ENCODE measurements around the gene RAMP3. TPM values are rescaled to one million over a fixed set of nuclear protein-coding genes. Genes with fewer than 3 reads are reported as not detected.

The RAMP3 gene
- total RNA-seq, 1 donor from 2014 or later = 50.1 TPM

GRCh38 chr7:45185028-45185863, 27.7 kb downstream of the RAMP3 start:
- Histone ChIP-seq H3K27ac (no peak overlapping the region), H3K27me3 (no peaks in the 10 kb centered on the region), H3K4me1 (no peaks in the 10 kb centered on the region), H3K9me3 (no peaks in the 10 kb centered on the region), H3K4me3 (no peak overlapping the region), H3K36me3 (no peaks in the 10 kb centered on the region)
- intact Hi-C loops (cut with DNase I) = no loop called here
- DNase-seq (ENCODE audit: extremely low spot score in 2 of 2) = peak; percentile 74 to 91
- TF ChIP-seq, protein P1, sequence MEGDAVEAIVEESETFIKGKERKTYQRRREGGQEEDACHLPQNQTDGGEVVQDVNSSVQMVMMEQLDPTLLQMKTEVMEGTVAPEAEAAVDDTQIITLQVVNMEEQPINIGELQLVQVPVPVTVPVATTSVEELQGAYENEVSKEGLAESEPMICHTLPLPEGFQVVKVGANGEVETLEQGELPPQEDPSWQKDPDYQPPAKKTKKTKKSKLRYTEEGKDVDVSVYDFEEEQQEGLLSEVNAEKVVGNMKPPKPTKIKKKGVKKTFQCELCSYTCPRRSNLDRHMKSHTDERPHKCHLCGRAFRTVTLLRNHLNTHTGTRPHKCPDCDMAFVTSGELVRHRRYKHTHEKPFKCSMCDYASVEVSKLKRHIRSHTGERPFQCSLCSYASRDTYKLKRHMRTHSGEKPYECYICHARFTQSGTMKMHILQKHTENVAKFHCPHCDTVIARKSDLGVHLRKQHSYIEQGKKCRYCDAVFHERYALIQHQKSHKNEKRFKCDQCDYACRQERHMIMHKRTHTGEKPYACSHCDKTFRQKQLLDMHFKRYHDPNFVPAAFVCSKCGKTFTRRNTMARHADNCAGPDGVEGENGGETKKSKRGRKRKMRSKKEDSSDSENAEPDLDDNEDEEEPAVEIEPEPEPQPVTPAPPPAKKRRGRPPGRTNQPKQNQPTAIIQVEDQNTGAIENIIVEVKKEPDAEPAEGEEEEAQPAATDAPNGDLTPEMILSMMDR (IDR thresholded peaks at IDR 0.05) = no peak
- no peak for TF ChIP-seq POLR2AphosphoS5 (IDR thresholded peaks at IDR 0.05; ENCODE audit: insufficient read depth in 1 of 2, low read depth in 1 of 2)
- no peak for TF ChIP-seq POLR2A (IDR thresholded peaks at IDR 0.05)

DNA sequence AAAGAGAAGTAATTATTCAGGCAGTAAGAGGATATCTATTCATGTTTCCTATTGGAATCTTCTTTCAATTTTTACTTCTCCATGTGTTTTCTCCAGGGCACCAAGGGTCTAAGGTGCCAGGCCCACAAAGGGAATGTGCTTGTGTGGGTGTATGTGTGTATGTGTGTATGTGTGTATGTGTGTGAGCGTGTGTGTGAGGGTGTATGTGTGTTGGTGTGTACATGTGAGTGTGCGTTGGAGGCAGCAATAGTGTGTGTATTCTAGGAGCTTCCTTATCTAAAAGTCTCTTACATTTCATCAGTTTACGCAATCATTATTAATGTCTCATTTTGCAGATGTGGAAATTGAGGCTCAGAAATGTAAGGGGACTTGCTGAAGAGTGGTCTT, 28.3 kb downstream of the RAMP3 start:
- Histone ChIP-seq H3K4me3 (no peak overlapping the region), H3K36me3 (no peaks in the 10 kb centered on the region), H3K4me1 (no peaks in the 10 kb centered on the region), H3K27me3 (no peaks in the 10 kb centered on the region), H3K9me3 (no peaks in the 10 kb centered on the region), H3K27ac (no peak overlapping the region)
- DNase-seq (ENCODE audit: extremely low spot score in 2 of 2) = no peak
- TF ChIP-seq POLR2A (IDR thresholded peaks at IDR 0.05) = no peak
- no peak for TF ChIP-seq POLR2AphosphoS5 (IDR thresholded peaks at IDR 0.05; ENCODE audit: insufficient read depth in 1 of 2, low read depth in 1 of 2)
- TF ChIP-seq, protein P1 (IDR thresholded peaks at IDR 0.05) = no peak
- intact Hi-C loops (cut with DNase I) = no loop called here

- H3K4me1 ChIP-seq = no peaks in the 10 kb centered on the region
- DNase-seq (ENCODE audit: extremely low spot score in 2 of 2) = peak in 1 of 2 donors; percentile 40
- H3K27me3 ChIP-seq = no peaks in the 10 kb centered on the region
- H3K36me3 ChIP-seq = no peaks in the 10 kb centered on the region
- H3K4me3 ChIP-seq = no peak overlapping the region
- intact Hi-C loops (cut with DNase I) = no loop called here
- no peaks in the 10 kb centered on the region for H3K9me3 ChIP-seq
- TF ChIP-seq POLR2A (IDR thresholded peaks at IDR 0.05) (no peak), POLR2AphosphoS5 (IDR thresholded peaks at IDR 0.05; ENCODE audit: insufficient read depth in 1 of 2, low read depth in 1 of 2) (no peak)
- TF ChIP-seq, protein P1 (IDR thresholded peaks at IDR 0.05) = no peak
- no peak overlapping the region for H3K27ac ChIP-seq
Measured at GRCh38 chr7:45186261-45186813, 28.7 kb downstream of the RAMP3 start.

DNA sequence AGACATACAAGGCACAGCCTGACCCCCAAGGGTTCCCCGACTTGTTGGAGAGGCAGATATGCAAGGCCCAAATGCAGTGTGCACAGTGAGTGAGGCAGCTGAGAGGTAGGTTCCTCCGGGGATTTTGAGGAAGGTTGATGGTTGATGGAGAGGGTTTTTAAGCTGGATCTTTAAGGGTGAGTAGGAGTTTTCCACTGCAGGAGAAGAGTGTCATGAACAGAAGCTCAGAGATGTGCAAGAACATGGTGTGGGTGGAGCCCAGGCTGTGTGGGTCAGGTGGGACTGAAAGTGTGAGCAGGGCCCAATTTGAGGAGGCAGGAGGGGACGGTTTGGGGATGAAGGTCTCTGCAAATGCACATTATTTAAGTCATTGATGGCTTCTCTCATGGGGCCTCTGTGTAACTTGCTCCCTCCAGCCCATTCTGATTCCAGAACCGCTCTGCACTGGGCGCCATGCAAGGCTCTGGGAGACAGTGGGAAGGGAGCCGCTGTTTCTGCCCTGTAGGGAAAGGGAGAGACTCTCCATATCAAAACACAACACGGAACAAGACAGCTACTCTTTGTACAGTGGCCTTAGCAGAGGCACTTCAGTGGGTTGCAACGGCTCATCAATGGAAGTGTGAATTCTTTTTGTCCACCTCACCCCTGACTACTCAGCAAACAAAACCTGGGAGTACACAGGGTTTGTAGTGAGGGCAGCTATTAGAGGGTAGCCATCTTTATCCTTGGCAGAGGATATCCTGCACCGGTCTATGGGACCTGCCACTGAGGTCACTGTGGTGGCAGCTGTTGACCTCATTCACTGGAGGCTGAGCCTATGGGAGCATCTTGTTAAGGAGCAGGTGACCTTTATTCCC, 29.7 kb downstream of the RAMP3 start:
- Histone ChIP-seq H3K27me3 (no peaks in the 10 kb centered on the region), H3K9me3 (no peaks in the 10 kb centered on the region), H3K27ac (no peak overlapping the region), H3K4me3 (no peak overlapping the region), H3K36me3 (no peaks in the 10 kb centered on the region), H3K4me1 (no peaks in the 10 kb centered on the region)
- TF ChIP-seq POLR2A (IDR thresholded peaks at IDR 0.05) (no peak), POLR2AphosphoS5 (IDR thresholded peaks at IDR 0.05; ENCODE audit: insufficient read depth in 1 of 2, low read depth in 1 of 2) (no peak)
- TF ChIP-seq, protein P1 (IDR thresholded peaks at IDR 0.05) = no peak
- intact Hi-C loops (cut with DNase I) = no loop called here
- peak; percentile 72 to 85 for DNase-seq (ENCODE audit: extremely low spot score in 2 of 2)

Data from vagina (tissue), 2 donors.